GM12891 (cell line): ENCODE measurements around the gene KDM4B.

Source experiments
- DNase-seq: peaks from one replicate; pipeline ENCODE4 v3.0.0; 2011; ENCODE audit warnings: low spot score; ENCODE audit not compliant: insufficient read length
- FAIRE-seq: peaks from 2 replicates; lab custom pipeline; 2011; peaks lifted over from hg19 to GRCh38; lab: Jason Lieb, UNC
- PAX5 ChIP-seq: IDR thresholded peaks from 2 replicates; pipeline ENCODE4 v1.6.1; 2011; ENCODE audit warnings: low read length, moderate library complexity, mild to moderate bottlenecking; ENCODE audit not compliant: insufficient read depth, severe bottlenecking
- POLR2A ChIP-seq: IDR thresholded peaks from 2 replicates; pipeline ENCODE4 v1.6.1; 2011; ENCODE audit warnings: low read depth, low read length, control low read depth
- POLR2AphosphoS5 ChIP-seq: IDR thresholded peaks from 2 replicates; pipeline ENCODE4 v1.6.1; 2011; ENCODE audit warnings: low read depth, low read length, control low read depth
- POU2F2 ChIP-seq: IDR thresholded peaks from 2 replicates; pipeline ENCODE4 v1.6.1; 2011; ENCODE audit warnings: low read depth, mild to moderate bottlenecking, control low read depth, low read length, moderate library complexity
- SPI1 ChIP-seq: IDR thresholded peaks from 2 replicates; pipeline ENCODE4 v1.6.1; 2011; ENCODE audit warnings: low read depth, low read length, control low read depth
- TAF1 ChIP-seq: IDR thresholded peaks from 2 replicates; pipeline ENCODE4 v1.6.1; 2011; ENCODE audit warnings: low read depth, low read length, control low read depth

KDM4B gene

DNA sequence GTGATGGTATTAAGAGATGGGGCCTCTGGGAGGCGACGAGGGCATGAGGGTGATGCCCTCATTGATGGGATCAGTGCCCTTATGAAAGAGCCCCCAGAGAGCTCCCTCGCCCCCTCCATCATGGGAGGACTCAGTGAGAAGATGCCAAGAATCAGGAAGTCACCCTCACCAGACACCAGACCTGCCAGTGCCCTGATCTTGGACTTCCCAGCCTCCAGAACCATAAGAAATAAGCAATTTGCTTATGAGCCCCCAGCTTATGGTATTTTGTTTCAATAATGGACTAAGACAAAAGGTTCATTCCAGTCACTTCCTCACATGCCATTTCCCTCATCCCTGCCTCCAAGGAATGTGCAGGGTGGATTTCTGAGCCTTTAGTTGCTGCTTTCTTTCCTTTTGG, 129.7 kb downstream of the KDM4B start:
- TF ChIP-seq PAX5 (no peak), SPI1 (no peak), TAF1 (no peak), POU2F2 (no peak), POLR2A (no peak), POLR2AphosphoS5 (no peak)
- no peak for DNase-seq
- no peak for FAIRE-seq

DNA sequence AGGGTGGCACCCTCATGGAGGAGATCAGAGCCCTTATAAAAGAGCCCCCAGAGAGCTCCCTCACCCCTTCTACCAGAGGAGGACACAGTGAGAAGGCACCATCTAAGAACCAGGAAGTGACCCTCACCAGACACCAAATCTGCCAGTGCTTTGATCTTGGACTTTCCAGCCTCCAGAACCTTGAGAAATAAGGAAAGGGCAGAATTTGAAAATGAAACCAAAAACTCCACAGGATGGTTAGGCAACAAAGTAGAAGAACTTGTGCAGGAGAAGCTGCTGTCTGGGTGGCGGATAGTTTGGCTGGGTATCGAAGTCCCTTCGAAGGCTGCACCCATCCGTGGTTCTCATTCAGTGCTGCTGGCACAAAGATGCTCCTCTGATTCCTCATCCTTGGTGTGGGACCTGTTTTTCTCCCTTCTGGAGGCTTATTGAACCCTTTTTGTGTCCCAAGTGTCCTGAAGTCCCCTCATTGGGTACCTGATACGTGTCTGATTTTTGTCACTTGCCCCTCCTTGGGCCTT, 130.8 kb downstream of the KDM4B start:
- no peak for TF ChIP-seq POLR2A
- no peak for TF ChIP-seq TAF1
- no peak for TF ChIP-seq POLR2AphosphoS5
- no peak for TF ChIP-seq SPI1
- TF ChIP-seq POU2F2 = no peak
- no peak for TF ChIP-seq PAX5
- no peak for FAIRE-seq
- DNase-seq = no peak

DNA sequence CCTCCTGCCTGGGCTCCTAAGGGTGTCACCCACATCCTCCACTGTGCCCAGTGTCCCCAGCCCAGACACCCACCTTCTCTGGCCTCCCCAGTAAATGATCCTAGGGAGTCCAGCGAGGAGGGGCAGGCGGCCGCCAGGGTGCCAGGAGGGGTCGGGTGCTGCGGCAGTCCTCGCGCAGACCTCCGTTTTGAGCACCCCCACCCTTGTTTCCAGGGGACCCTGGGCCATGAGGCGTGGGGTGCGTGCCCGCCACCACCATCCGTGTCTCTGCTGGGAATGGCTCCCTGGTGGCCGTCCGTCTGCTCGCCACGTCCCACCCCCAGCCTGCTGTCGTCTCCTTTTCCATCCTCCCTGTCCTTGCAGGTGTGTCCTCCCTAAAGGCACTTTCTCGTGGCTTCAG, 133.0 kb downstream of the KDM4B start:
- no peak for FAIRE-seq
- no peak for DNase-seq
- TF ChIP-seq POLR2A (no peak), POU2F2 (no peak), PAX5 (no peak), POLR2AphosphoS5 (no peak), TAF1 (no peak), SPI1 (no peak)

DNA sequence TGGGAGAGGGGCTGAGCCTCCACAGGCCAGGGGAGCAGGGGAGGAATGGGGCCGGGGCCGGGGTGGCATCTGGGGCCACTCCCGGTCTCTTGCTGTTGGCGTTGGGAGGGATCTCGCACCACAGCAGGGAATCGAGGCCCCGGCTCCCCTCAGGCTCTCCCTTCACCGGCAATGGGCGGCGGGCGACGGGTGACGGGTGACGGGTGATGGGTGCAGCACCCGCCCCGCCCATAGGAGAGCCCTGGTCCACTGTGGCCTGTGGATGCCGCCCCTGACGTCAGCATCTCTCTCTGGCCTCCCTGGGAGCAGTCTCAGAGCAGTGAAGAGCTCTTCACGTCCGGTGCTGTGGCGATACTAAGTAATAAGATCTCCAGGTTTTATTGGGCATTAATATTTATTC, 133.6 kb downstream of the KDM4B start:
- TF ChIP-seq POU2F2 (no peak), POLR2AphosphoS5 (no peak), TAF1 (no peak), SPI1 (no peak), PAX5 (no peak), POLR2A (no peak)
- DNase-seq = no peak
- no peak for FAIRE-seq

DNA sequence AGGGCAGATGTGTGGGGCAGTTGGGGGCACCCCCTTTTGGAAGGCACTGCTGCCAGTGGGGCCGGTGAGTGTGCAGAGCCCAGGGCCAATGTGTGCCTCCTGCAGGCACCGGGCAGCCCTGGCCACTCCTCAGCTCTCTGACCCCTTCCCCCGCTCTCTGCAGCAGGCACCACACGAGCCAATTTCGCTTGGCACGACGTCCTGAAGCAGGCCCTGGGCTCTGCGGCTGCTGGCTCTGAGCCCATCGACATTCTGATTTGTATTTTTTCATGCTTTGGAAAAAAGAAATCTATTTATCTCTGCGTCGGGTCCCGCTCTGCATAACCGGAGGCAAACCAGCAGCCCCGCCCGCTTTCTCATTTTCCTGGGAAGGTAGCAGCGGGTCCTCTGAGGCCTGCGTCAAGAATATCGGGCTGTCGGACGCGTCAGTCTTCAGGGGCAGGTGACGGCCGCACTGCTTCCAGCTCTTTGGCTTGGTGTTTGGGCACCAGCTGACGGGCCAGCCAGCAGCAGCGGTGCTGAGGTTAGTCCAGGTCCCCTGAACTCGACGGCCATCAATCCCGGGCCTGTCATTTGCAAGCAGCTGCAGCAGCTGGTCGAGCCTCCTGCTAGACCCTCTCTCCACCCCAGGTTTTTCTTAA, 134.3 kb downstream of the KDM4B start:
- DNase-seq (no peak), FAIRE-seq (no peak)
- TF ChIP-seq POLR2AphosphoS5 (no peak), POU2F2 (no peak), TAF1 (no peak), SPI1 (no peak), PAX5 (no peak), POLR2A (no peak)

DNA sequence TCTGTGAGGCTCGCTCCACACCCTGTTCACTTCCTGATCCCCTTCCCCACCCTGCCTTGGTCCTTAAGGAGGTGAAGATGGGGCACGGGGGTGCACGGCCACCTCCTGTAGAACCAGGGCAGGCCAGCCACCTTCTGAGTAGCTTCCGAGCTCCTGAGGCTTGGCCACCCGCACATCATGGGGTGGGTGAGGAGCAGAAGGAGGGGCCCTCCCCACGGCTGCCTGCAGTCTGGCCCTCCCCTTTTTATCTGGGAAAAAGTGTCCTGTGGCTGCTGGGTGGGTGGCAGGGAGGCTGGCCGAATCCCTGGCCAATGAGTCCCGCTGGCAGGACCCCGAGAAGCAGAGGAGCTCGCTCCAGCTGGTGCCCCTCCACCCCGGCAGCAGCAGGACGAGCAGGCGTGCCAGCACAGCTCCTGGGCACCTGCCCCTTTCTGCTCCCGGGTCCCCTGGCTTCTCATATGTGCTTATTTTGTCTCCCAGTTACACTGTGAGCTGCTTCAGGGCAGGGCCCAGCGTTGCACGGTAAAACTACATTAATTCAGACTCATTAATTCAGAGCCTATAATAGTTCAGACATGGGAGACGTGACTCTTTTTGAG, 135.0 kb downstream of the KDM4B start:
- FAIRE-seq (no peak), DNase-seq (no peak)
- TF ChIP-seq TAF1 (no peak), POLR2AphosphoS5 (no peak), POLR2A (no peak), PAX5 (no peak), SPI1 (no peak), POU2F2 (no peak)

DNA sequence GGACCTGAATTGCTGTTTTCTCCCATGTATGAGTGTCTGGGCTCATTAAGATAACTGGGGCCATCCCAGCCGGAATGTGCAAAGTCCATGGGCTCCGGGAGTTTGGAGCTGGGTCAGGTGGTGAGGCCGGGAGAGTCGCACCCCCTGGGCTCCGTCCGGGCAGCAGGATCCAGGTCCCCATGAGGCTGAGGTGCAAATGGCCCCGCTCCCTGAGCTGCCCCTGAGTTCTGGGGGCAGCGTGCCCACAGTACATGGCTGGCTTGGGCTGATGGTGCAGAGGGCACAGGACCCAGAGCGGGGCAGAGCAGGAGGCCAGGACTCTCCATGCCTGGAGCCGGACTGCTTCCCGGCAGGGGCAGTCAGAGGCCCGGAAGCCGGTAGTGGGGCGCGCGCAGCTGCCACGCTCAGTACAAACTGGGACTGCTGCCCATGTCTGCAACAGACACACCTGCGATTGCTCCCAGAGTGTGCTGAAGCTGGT, 136.0 kb downstream of the KDM4B start:
- no peak for FAIRE-seq
- TF ChIP-seq SPI1 (no peak), POLR2A (no peak), POU2F2 (no peak), POLR2AphosphoS5 (no peak), PAX5 (no peak)

DNA sequence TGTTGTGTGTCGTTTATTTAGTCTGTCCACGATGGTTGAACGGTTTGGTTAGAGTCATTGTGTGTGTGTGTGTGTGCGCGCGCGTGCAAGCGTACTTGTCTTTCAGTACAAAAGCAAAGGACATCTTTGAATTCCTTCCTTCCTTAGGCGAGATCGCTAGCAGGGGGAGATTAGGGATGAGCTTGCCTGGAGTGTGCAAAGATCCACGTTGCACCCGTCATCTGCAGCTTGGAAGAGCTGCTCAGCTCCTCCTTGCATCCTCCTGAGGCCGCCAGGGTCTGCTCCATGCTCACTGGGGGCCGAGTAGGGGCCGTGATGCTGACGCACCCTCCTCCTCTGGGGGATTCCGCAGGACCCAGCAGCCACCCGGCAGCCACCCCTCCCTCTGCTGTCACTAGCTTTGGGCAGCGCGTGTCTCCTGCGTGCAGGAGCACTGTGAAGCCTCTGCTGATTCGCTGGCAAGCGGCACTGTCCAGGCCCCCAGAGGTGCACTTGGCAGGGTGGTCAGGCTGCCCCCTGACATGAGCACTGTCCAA, 137.3 kb downstream of the KDM4B start:
- DNase-seq (no peak), FAIRE-seq (no peak)

More for the DNA sequence above, 136.0 kb downstream of the KDM4B start:
- no peak for DNase-seq

DNA sequence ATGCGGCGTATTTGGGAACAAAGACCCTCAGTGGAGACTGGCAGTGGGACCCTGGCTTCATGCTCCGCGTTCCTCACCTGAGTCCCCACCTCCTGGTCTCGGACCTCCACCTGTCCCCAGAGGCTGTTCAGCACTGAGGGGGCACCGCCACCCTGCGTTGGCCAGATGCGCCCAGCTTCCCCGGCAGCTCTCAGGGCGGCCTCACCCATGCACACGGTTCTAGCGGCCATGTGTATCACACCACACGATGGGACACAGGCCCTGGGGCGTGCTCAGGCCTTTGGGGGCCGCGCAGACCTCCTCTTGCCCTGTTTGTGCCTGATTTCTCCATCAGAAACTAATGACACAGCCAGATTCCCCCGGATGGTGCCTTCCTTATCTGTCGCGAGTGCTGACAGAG, 138.1 kb downstream of the KDM4B start:
- DNase-seq = no peak
- no peak for TF ChIP-seq POLR2AphosphoS5
- TF ChIP-seq POLR2A = no peak
- TF ChIP-seq TAF1 = no peak
- TF ChIP-seq SPI1 = no peak
- TF ChIP-seq POU2F2 = no peak
- TF ChIP-seq PAX5 = no peak
- no peak for FAIRE-seq

More for the DNA sequence above, 137.3 kb downstream of the KDM4B start:
- TF ChIP-seq PAX5 (no peak), TAF1 (no peak), POU2F2 (no peak), SPI1 (no peak), POLR2A (no peak)

DNA sequence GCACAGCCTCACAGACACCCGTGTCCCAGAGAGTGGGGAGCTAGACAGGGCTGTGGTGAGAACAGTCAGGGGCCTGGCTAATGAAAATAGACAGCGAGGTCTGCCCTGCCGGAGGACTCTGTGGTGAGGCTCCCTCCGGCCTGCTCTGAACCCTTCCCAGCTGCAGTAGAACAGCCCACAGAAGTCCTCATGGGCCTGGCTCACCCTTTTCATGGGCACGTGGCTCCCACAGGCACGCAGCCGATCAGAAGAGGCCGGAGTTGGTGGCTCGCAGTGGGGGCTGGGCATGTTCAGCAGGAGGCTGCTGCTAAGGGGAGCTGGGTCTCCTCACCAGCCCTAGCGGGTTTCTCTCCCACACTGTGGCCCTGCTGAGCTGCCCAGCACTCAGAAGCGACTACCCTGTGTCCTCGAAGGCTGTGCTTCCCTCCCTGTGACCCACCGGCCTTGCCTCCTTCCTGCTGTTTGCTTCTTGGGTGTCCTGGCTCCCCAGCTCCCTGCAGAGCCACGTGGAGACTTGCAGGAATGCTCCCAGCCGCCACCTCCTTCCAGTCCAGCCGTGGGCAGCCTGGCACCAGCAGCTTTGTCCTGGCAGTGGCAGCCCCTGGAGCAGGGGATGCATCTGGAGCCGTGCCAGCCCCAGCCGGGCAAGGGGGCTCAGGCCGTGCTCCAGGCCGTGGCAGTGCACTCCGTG, 138.7 kb downstream of the KDM4B start:
- no peak for DNase-seq
- FAIRE-seq = no peak
- TF ChIP-seq PAX5 = no peak
- no peak for TF ChIP-seq POU2F2
- no peak for TF ChIP-seq TAF1
- no peak for TF ChIP-seq SPI1
- TF ChIP-seq POLR2A = no peak
- TF ChIP-seq POLR2AphosphoS5 = no peak

DNA sequence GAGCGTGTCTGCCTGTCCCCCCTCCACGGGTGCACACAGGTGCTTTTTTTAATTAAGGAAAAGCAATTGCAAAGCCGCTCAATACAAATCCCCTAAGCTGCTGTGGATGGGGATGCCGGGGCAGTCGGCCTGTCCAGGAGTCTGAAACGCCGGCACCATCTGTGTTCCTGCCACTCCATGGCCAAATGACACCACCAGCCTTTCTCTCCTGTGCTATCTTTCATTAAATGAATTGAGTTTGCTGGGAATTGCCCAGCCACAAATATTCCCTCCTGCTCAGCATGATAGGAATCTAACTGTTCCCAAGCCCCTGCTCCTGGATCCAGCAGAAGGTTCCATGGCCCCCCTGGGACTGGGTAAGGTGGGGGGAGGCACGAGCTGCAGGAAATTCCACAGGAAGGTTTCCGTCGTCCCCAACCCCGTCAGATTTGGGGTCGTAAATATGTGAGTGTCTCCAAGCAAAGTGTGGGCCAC, 139.2 kb downstream of the KDM4B start:
- TF ChIP-seq POLR2AphosphoS5 (no peak), PAX5 (no peak), POU2F2 (no peak), SPI1 (no peak), POLR2A (no peak), TAF1 (no peak)
- no peak for FAIRE-seq
- no peak for DNase-seq

DNA sequence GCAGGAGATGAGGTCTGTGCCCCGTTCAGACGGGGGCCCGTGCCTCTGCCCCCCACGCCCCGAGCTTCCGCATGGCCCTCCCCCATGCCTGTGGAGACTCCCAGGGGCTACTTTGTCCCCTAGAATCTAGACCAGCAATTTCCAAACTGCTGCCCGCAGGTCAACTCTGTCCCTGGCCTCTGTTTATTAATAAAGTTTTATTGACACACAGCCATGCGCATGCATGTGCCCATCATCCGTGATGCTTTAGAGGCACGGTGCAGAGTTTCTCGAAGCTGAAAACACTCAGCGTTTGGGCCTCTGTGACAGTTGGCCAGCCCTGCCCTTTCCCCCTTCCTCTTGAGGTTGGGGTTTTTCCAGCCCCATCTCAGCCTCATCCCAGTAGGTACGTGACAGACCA, 140.0 kb downstream of the KDM4B start:
- TF ChIP-seq POLR2A = no peak
- no peak for TF ChIP-seq SPI1
- no peak for TF ChIP-seq POLR2AphosphoS5
- TF ChIP-seq PAX5 = no peak
- TF ChIP-seq POU2F2 = no peak
- TF ChIP-seq TAF1 = no peak
- DNase-seq = no peak
- FAIRE-seq = no peak
